Measurements from ENCODE around the gene NUDT22.
"Not testable (repeated sequence)": the region's sequence is repeated elsewhere in the genome, so short reads cannot be mapped to it uniquely, and the experiment has no call there.

NUDT22 gene

DNA sequence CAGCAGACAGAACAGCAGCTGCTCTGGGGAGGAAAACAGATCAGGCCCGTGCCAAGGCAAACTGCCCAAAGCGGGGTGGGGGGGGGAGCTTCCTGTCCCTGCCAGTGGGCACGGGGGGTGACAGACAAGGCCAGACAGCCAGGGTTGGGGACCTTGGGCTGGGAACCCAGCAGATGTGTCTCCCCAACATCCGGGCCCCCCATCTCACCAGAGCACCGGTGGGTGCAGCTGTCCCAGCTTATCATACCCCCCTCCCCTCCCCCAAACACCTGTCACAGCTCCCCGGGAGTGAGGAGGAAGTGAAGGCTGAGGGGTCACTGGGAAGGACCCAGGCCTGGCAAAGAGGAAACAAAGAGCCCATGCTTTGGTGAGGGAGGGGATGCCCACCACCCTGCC, 19.3 kb downstream of the NUDT22 start:
- peak; percentile 19 for DNase-seq

DNA sequence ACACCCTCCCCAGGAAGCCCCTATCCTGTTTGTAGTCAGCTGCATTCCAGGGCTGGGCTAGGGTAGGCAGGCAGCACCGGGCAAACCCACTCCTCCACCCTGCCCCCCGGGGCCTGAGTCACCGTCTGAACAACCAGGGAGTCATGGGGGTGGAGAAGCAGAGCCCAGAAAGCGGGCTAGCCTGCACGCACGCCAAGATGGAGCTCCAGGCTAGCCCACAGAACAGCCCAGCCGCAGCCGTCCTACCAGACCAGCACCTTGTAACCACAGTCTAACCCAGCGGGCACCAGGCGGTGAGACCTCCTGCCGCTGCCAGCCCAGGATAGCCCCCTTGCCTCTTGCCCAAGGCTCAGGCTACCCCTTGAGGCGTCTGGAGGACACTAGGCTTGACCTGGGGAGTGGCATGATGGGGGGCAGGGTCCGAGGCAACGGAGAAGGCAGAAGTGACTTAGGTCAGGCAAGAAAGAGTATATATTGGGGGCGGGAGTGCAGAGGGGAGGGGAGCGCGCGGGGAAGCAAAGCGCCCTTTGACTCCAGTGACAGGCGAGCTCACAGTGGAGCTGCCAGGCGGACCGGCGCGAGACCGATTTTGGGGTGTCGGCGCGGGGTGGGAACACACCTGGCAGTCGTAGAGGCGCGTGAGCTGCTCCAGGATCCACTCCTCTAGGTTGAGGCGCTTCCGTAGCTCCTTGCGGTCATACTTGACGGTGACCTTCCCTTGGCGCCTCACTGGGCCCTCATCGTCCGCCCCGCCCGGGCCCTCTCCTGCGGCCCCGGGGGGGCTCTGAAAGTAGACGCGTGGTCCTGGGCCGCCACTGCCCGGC, 19.9 kb downstream of the NUDT22 start:
- DNase-seq: peak; percentile 62

DNA sequence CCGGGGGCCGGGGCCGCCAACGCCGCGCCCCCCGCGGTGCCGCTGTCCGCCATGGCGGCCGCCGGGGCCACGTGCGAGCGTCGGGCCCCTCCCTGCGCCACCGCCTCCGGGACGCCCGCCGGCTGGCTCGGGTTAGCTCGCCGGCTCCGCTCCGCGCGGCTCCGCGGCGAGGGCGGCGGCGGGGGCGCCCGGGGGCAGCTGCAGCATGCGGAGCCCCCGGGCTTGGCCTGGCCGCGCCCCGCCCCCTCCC, 20.5 kb downstream of the NUDT22 start:
- DNase-seq: not testable (repeated sequence)

DNA sequence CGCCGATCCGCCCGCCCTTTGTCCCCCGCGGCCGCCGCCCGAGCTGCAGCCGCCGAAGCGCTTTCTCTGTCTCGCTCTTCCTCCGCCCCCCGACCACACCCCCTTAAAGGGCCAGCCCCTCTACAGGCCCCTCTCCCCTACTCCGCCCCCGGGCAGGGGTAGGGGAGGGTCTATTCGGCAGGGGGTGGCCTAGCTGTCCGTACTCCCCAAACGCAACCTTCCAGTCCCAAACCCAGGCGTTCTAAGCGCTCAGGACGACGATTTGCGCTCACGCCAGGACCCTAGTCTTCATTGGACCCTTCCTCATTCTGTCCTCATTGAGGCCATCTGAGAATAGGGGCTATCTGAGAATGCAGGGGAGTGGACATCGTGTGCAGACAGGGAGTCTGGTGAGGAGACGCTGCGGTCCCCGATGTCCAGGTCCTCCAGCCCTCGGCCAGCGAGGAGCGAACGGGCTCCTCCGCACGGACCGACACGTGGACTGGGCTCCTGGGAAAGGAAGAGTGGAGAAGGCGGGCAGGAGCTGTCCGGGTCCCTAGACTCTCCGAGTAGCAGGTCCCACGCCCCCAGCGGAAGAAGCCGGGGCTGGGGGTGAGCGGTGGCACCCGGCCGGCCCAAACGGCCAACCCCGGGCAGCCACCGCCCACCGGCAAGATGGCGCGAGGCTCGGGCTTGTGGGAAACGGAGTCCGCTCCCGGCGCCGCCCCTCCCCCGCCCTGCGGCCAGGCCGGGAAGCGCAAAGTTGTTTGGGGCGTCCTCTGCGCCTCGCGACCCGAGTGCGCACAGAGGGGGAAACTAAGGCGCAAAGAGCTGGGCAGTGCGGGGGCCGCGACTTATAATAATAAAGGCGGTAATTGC, 21.0 kb downstream of the NUDT22 start, which contains the start of gene PPP1R14B:
TSS of gene PPP1R14B (minus strand) at position 73 of the 858 bp plus-strand sequence. CDS start 270 bp downstream, outside the sequence.
- peak; percentile 63 for DNase-seq

DNA sequence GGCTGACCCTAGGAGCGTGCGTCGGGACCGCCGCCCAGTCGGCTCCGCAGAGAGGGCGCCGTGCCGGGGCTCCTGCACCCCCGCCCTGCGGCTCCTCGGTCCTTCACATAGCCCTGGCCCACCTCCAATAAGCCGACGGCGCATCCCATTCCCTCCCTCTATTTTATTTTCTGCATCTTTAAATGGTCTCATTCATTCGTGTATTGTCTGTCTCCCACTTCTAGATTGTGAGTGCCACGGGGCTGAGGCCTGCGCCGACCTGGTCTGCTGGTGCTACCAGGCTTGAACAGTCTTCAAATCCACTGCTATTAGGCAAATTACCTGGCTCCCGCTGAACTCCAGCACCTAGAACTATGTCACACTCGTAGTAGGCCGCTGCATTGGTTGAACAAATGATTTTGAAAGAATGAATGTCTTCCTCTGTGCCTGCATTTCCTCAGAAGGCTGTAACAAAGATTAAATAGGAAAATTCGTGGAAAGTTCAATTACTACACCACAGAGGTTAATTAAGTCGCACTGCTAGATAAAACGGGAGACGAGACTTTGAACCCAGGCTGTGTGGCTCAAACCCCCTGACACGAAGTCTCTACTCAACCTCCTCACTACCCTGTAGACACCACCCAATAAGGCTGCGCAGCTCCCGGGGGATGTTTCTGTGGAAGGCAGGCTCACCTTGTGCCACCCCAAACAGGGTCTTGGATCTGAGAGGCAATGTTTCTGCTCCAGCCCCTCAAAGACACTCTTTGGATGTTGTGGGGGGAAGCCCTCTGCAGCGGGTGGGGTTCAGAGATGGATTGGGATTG, 21.9 kb downstream of the NUDT22 start:
- no peak for DNase-seq

DNA sequence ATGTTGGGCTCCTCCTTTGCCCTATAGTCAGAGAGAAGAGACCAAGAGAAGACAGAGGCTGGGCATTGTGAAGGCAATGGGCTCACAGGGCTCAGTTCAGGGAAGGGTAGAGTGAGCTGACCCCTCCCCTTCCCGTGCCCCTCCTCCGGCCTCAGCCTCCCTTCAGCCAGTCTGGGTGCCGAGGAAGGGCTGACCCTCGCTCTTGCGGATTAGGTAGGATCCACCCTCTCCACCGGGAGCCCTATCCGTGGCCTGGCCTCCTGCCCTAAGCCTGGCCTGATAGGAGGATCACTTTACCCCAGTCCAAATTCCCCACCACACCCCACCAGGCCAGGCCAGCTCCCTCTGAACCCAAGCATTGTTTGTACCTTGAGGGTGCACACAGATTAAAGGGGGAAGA, 22.5 kb downstream of the NUDT22 start:
- no peak for DNase-seq

DNA sequence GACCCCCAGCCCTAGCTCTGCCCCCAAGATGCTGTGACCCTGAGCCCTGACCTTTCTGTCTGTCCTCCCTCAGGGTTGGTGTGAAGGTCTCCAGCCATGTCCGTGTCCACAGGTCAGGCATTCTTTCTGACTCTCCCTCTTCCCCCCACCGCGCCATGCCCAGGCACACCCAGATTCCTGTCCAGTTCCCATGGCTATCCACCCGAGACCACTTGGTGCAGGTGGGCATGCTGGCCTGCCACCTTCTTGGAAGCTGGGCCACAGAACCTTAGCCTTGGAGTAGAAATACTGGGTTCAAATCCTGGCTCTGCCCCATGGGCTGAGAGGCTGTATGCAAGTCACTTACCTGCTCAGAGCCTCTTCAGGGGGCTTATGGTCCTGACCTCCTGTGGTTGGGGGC, 23.0 kb downstream of the NUDT22 start:
- no peak for DNase-seq

DNA sequence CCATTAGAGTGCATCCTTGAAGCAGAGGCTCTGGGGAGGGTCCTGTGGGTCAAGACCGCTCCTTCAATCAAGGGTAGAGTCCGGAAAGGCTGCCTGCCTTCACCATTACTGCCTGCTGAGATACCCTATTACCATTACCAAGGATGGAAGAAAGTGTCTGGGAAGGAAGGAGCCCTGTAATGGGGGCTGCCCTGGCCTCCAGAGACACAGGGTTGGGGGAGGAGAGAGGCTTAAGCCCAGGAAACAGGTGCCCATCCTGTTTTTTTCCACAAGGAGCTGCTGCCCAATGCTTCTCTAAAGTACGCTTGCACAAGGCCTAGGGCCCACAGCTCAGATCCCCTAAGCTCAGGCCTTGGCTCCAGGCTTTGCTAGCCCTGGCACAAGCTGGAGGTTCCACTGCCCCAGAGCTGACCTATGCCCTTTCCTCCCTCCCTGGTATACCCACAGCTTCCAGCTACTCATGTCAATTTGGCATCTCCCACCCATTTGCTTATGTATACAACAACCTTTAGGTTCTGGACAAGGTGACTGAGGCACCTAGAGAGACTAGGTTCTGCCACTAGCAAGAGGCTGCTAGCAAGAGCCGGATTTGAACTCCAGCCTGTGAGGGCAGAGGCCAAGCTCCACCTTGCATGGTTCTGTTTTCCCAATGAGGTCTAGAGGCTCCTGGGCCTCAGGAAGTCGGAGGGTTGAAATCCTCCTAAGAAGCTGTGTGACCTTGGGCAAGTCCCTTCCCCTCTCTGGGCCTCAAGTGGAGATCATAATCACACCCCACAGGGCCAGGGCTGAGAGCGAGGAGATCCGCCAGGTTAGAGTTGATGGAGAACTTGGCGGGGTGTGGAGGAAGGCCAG, 23.7 kb downstream of the NUDT22 start:
- no peak for DNase-seq

DNA sequence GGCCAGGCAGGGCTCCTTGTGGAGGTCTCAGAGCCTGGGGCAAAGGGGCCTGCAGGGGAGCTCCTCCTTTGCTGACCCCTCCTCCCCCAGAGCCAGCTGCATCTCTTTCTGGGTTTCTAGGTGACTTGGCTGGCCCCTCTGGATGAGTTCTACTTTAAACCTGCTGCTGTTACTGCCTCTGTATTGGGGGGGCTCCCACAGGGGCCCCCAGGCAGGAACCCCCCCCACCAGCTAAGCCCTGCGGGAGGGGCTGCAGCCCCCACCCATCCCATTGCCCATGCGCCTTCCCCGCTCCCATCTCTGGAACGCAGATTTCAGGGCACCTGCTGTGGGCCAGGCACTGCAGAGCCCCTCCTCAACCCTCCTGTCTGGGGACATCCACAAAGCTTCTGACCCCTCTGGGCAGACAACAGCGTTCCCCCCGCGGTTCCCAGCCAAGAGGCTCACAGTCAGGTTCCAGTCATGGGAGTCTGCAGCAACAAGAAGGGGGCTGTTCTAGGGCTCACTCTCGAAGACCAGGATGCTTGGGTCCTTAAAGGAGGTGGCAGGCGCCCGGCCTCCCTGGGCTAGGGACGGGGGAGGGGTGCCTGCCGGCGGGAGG, 24.4 kb downstream of the NUDT22 start:
- no peak for DNase-seq

DNA sequence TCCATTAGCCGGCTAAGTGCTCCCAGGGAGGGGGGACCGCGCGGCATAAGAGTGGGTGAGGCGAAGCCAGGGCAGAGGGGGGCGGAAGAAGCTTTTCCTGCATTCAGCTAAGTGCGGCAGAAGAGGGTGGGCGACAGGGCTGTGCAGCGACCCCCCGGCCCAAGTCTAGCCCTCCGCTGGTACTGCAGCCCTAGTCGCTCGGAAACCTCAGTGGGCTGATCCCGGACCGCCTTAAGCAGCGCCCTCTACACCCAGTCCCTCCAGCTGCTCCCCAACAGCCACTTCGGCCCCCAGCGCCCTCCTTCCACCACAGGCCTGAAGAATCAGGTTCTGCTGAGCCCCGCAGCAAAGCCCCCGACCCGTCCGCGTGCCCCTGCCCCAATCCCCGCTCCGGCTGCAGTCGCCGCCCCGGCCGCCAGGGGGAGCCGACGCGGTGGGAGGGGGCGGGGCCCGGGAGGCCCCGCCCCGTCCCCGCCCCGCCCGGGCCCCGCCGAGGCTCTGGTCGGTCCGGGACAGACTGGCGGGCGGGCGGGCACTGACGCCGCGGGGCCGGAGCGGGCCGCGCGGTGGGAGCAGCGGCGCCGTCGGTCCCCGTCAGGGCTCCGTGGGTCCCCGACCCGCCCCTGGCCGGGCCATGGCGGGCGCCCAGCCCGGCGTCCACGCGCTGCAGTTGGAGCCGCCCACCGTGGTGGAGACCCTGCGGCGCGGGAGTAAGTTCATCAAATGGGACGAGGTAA, 25.1 kb downstream of the NUDT22 start, which contains the start of gene PLCB3:
TSS of gene PLCB3 (plus strand) at position 515 of the 737 bp plus-strand sequence. CDS start at position 635, 120 bp downstream.
- DNase-seq: peak; percentile 53

DNA sequence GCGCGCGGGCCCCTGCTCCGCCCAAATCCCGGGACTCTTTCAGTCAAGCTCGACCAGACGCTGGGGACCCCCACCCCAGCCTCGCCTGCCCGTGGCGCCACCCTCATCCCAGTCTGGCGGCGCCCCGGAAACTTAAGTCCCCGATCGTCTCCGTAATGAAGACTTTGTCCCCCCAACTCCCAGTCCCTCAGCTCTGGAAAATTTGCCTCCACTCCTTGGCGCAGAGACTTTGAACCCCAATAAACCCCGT, 25.6 kb downstream of the NUDT22 start:
- no peak for DNase-seq

DNA sequence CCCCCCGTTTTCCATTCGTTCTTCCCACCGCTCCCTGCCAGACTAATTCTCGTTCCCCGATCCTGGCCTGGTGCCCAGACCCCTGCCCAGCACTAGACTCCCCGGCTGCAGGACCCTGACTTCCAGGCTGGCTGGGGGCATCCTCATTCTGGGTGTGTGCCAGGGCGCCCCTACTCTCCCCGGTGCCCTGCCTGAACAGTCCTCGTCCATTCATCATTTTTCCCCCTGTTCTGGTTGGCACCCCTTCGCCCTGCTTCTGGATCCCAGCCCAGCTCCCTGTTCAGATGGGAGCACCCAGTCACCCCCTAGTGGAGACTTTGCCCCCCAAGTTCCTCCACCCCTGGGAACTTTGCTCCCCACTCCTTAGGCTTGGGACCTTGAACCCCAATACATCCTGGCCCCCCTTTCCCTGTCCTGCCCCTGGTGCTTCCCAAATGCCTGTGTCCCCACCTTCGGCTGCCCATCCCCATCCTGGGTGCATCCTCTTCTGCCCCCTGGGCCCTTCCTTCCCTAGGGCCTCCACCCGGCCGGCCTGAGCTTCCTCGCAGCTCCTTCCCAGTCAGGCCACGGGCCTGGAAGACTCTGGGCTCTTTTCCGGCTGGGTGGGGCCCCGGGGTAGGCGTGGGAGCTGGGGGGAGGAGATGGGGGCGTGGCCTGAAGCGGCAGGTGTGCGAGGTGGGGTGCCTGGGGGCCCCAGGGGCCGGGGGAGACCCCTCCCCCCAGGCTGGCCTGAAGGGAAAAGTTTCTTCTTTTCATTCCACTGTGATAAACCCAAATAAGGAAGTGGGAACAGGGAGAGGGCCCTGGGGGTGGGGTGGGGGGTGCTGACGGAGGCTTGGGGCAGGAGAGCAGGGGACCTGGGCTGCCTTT, 26.2 kb downstream of the NUDT22 start:
- DNase-seq: no peak

DNA sequence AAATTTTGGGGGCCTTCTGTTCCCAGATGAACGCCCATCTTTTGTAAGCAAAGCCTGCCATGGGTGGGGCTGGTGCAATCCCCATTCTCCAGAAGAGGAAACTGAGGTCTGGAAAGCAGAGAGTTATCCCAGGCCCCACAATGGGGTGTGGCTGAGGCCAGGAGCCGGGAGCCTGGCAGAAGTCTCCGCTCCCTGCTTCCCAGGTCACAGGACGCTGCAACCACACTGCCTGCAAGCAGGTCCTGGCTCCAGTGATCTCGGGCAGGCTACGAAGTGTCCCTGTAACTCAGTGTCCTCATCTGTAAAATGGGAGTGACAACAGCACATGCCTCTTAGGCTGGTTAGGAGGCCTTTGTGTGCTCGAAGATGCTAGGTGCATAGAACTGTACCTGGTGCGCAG, 27.0 kb downstream of the NUDT22 start:
- no peak for DNase-seq

DNA sequence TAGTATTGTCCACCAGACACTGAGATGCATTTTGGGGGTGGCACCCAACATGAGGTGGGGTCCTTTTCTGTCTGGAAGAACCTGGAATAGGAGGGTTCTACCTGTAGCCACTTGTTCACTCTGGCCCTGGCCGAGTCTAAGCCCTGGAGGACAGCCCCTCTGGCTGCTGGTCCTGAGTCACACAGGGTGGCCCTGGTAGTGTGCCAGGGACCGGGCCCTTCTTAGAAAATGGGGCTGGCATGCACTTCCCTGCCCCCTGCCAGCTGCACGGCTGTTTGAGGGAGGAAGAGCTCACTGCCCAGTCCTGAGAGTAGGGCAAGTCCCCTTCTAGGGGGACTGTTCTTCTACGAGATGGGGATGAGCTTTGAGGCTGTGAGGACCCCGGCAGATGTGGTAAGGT, 27.4 kb downstream of the NUDT22 start:
- no peak for DNase-seq

DNA sequence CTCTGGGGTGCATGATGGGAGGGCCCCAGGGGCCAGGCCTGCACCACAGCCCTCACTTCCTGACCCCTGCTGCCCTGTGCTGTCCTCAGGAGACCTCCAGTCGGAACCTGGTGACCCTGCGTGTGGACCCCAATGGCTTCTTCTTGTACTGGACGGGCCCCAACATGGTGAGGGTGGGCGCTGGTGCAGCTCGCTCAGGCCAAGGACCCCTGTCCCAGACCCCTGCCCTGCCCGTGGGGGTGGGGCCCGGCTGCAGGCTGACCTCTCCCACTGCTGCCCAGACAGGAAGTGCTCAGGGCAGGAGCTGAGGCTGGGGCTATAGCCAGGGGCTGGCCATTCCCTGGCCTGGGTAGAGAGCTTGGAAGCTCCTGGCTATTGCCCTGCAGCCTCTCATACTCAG, 28.3 kb downstream of the NUDT22 start:
- DNase-seq: no peak

DNA sequence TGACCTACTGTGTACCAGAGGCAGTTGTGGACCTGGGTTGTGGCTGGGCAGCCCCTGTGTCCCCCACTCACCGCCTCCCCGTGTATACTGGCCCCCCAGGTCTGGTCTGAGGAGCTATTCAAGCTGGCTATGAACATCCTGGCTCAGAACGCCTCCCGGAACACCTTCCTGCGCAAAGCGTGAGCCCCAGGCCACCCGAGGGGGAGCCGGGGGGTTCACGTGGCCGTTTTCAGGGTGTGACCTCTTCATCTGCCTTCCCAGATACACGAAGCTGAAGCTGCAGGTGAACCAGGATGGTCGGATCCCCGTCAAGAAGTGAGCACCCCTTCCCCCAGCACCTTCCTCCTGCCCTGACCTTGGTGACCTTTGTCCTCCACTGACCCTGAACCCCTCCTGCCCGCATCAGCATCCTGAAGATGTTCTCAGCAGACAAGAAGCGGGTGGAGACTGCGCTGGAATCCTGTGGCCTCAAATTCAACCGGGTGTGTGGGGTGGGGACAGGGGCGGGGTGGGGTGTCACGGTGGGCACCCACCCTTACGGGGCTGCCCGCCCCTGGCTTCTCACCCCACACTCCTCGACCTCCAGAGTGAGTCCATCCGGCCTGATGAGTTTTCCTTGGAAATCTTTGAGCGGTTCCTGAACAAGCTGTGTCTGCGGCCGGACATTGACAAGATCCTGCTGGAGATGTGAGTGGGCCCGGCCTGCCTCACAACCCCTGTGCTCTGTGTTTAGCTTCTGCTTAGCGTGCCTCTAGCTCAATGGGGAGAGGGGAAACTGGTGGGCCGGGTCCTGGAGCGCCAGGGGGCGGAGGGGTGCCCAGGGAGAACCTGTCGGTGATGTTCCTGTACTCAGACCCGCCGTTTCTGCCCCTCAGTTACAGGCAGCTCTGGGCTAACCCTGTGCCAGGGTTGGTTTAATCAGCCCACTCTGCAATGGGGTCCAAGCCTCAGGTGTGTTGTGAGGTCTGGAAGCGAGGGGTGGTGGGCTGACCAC, 29.4 kb downstream of the NUDT22 start:
- no peak for DNase-seq

DNA sequence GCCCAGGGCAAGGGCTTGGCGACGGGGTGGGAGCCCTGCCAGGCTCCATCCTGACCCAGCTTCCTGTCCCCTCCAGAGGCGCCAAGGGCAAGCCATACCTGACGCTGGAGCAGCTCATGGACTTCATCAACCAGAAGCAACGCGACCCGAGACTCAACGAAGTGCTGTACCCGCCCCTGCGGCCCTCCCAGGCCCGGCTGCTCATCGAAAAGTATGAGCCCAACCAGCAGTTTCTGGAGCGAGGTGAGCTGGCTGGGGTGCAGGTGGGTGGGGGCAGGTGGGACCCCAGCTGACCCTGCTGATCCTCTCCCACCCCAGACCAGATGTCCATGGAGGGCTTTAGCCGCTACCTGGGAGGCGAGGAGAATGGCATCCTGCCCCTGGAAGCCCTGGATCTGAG, 30.2 kb downstream of the NUDT22 start:
- DNase-seq: no peak

DNA sequence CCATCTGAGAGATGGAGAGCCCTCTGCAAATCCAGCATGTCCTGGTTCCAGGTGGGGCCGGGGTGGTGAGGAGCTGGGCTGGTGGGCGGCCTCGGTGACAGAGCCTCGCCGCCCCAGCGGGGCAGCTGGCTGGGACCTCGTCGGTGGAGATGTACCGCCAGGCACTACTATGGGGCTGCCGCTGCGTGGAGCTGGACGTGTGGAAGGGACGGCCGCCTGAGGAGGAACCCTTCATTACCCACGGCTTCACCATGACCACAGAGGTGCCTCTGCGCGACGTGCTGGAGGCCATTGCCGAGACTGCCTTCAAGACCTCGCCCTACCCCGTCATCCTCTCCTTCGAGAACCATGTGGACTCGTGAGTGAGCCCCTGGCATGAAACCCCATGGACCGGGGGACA, 32.3 kb downstream of the NUDT22 start:
- DNase-seq: no peak

DNA sequence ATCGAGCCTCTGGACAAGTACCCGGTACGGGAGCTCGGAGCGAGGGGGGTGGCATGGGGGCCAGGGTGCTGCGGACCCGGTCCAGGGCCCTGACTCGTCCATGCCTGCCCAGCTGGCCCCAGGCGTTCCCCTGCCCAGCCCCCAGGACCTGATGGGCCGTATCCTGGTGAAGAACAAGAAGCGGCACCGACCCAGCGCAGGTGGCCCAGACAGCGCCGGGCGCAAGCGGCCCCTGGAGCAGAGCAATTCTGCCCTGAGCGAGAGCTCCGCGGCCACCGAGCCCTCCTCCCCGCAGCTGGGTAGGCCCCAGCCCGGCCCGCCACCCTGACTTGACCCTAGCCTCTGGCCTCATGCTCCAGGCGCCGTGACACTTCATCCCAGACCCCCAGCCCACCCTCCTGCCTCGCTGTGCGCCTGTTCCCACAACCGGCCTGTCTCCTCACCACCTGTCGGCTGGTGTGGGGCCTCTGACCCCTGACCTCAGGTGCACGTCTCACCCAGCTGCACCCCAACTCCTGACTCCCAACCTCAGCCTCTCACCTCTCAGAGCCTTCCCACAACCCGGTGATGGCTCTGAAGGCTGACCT, 33.0 kb downstream of the NUDT22 start:
- DNase-seq: no peak
